DMS53 treated with DMSO at 0.1 percent for 48 hours (cell line): ENCODE measurements around the gene NCAPG2.
"Not testable (repeated sequence)": the region's sequence is repeated elsewhere in the genome, so short reads cannot be mapped to it uniquely, and the experiment has no call there.

Source experiments
- DNase-seq: peaks from one replicate; lab custom pipeline; 2025; ENCODE audit not compliant: unreplicated experiment; lab: John Stamatoyannopoulos, UW

NCAPG2 gene

GRCh38 chr7:158676171-158676840 lies 28.3 kb downstream of the NCAPG2 start:
- no peak for DNase-seq

DNA sequence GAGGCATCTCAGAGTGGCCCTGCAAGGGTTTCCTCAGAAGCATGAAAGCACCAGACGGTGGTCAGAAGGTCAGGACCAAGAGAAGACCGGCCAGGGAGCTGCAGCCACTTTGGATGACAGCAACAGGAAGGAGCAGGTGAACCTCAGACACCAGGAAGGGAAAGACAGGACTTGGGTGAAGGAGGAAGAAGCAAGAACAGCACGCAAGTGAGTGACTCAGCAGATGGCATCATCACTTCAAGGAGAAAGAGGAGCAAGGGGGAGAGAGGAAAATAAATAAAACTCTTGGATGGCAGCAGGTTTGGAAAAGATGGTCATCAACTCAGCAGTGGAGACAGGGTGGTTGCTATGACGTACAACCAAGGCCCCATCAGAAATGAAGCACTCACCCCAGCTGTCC lies 31.6 kb downstream of the NCAPG2 start:
- no peak for DNase-seq

GRCh38 chr7:158668086-158668485 lies 36.5 kb downstream of the NCAPG2 start:
- DNase-seq = not testable (repeated sequence)

DNA sequence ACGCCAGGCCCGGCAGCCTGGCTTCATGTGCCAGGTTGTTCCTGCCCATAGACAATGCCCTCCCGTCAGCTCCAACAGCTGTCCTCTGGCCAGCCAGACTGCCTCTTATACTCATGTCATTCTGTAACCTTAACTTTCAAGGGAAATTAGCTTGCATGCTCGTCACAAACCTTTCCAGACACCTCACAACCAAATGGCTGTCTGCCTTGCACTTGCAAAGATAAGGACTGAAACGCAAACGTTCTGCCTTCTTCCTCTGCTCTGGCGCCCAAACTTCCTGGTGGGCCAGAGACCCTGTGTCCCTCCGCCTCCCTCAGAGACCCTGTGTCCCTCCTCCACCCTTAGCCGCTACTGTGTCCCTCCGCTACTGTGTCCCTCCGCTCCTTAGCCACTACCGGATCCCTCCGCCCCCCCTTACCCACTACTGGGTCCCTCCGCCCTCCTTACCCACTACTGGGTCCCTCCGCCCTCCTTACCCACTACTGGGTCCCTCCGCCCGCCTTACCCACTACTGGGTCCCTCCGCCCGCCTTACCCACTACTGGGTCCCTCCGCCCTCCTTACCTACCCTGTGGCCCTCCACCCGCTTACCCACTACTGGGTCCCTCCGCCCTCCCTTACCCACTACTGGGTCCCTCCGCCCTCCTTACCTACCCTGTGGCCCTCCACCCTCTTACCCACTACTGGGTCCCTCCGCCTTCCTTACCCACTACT lies 37.5 kb downstream of the NCAPG2 start:
- DNase-seq = not testable (repeated sequence)

DNA sequence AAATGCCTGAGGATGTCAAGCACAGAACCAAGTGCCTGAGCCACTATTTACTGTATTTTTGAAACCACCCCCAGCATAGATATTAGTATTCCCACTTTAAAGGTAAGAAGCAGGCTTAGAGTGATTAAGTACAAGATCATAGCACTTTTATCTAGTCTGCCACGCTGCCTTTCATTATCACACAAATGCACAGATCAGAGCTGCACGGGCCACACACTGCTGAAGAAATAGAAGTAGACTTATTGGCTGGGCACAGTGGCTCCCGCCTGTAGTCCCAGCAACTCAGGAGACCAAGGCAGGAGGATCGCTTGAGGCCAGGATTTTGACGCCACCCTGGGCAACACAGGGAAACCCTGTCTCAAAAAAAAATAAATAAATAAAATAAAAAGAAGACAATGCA lies 38.2 kb downstream of the NCAPG2 start:
- no peak for DNase-seq

DNA sequence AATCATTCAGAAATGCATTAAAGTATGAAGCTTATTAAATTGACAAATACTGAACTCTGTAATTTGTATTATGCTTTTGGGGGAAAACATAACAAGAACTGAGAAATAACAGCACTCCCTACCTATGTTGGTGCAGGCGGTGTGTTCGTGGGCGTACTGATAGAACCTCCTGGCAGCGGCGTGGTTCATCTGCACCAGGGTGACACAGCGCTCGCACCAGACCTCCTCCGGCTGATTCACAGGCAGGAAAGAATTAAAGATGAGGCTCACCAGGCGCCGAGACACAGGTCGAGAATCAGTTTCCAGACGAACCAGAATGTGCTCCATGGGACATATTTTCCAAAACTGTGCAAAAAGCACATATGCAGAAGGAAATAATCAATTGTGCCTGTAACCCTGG lies 40.2 kb downstream of the NCAPG2 start:
- no peak for DNase-seq

- no peak for DNase-seq
These were observed 41.2 kb downstream of the NCAPG2 start for GRCh38 chr7:158663428-158663741.

GRCh38 chr7:158662610-158663427 lies 41.8 kb downstream of the NCAPG2 start:
- DNase-seq = no peak

GRCh38 chr7:158658475-158658874 lies 46.1 kb downstream of the NCAPG2 start:
- no peak for DNase-seq

- DNase-seq = no peak
These were observed 47.3 kb downstream of the NCAPG2 start for GRCh38 chr7:158657189-158657746.

DNA sequence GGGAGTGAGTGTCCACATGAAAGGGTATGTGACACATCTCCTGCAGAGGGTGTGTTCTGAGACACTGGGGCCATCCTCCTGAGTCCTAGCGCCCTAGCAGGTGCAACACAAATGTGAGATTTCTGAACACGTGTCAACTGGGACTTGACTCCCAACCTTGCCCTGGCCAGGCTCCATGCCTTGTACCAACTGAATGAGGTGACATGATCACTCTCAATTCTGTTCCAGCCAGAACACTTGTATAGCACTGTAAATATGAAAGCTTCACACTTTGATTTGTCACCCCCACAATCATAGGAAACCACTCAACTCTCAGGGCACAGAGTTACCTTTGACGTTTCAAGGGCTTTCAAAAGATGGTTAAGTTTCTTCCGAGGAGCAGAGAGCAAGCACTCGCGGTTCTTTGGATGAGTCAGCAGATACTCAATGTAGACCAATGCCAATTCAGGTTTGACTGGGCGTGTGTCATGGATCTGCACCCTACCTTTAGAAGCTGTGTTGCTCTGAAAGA lies 48.6 kb downstream of the NCAPG2 start:
- DNase-seq = no peak

DNA sequence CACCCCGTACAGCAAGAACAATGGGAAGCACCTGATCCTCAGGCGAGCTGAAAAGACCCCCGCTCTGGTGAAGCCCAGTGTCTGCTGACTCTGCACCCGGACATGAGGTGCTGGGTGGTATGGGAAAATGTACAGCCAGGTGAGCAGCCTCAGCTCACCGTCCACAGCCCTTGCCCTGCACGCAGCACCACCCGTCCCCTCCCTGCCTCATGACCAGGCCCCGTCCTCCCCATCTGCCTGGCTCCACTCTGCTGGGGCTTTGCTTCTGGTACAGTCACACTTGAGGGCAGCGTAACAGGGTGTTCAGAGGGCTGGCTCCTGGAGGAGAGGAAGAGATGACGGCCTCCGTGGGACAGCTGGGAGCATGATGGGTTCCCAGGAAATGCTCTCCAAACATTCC lies 49.1 kb downstream of the NCAPG2 start:
- no peak for DNase-seq

DNA sequence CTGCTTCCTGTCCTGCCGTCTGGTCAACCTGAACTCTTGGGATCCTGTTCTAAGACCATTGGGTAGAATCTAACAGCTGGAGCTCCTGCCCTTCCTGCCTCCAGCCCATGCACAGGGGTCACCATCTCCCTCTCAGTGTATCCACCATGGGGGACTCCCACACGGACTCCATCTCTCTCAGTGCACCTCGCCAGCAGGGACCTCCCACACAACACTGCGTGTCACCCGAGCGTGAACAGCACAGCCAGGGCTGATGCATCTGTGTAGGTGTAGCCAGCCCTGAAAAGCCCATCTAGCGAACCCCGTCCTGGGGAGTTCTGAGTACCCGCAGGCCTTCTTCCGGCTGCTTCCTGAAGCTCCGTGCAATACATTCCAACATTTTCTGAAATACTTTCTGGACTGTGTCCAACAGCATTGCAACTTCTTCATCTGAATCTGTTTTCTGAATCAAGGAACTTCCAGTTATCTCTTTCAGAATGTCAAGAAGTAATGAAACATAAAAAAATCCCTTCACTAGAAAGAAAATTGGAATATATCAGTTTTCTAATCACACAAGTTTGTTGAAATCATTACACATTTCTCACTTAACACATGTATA lies 52.5 kb downstream of the NCAPG2 start:
- no peak for DNase-seq

DNA sequence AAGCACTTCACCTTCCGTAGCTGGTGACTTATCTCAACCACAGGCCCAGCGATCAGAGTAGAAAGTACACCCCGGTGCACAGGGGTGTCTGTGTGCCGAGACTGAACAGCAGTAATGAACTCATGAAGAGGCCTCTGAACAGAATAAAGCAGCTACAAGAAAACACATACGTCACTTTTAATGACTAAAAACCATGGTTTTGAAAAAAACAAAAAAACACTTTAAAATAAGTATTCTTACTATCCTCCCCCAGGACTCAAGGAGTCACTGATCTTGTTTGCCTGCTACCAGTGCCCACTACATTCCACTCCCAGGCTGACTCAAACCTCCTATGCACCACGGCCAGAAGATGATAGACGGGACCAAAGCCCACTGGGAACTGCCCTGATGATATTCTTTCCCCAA lies 53.8 kb downstream of the NCAPG2 start:
- no peak for DNase-seq

DNA sequence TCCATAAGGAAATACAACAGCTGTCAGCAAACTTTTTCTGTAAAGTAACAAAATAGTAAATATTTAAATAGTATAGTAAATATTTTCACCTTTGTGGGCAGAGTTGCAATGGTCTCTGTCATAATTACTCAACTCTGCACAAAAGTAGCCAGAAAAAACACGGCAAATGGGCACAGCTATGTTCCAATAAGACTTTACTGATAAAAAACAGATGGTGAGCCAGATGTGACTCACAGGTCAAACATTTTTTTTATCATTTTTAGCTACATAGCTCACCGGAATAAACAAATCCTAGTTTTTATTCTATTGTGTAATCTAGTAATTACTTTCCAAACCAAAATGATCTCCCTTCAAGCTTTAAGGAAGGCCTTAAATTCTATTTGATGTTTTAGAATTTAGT lies 55.3 kb downstream of the NCAPG2 start:
- peak; percentile 76 for DNase-seq

- no peak for DNase-seq
These were observed 55.8 kb downstream of the NCAPG2 start for GRCh38 chr7:158648787-158649186.

- DNase-seq = no peak
These were observed 56.4 kb downstream of the NCAPG2 start for GRCh38 chr7:158648168-158648567.

DNA sequence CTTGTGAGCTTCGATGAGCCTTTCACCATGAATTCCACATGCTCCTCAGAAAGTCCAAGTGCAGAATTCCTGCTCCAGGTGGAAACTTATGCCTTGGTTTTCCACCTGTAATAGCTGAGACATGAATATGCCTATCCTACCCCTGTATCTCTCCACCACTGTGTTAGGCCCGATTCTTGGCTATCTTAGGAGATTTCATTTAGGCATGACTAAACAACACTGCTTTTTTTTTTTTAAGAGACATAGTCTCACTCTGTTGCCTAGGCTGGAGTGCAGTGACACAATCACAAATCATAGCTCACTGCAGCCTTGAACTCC lies 57.2 kb downstream of the NCAPG2 start:
- DNase-seq = no peak

DNA sequence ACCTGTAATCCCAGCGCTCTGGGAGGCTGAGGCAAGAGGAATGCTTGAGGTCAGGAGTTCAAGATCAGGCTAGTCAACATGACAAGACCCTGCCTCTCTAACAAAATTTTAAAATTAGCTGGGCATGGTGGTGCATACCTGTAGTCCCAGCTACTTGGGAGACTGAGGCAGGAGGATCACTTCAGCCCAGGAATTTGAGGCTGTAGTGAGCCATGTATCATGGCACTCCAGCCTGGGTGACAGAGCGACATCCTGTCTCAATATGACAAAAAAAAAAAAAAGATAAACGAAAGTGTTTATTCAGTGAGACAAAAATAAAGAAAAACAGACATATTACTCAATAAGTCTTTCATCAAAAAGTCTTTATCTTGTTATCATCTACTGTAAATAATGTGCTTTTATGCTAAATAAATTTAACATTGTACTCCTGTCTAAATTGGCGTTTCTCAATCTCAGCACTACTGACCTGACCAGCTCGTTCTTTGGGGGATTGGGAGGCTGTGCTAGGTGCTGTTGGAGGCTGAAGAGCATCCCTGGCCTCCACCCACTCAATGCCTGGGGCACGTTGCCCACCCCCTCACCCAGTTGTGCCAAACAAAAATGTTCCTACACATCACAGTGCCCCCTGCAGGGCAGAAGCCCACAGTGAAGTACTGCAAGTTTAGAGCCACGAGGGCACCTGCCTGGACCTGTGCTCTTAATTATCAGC lies 57.7 kb downstream of the NCAPG2 start:
- DNase-seq = no peak

DNA sequence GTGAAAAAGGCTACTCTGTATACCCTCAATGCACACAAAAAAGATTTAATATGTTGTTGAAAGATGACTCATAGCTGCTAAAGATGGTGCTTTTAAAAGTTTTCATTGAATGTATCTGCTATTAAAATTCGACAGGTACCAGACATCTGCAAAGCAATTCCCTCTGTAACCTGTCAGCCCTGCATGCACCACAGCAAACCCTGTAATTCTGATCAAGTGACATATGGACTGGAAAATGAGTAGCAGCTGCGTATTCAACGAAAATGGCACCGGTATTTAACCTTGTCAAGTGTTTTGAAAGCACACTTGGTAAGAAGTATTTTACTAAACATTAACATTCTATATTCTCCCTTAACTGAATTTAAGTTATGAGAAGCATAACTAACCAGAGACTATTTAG lies 58.8 kb downstream of the NCAPG2 start:
- DNase-seq = no peak

DNA sequence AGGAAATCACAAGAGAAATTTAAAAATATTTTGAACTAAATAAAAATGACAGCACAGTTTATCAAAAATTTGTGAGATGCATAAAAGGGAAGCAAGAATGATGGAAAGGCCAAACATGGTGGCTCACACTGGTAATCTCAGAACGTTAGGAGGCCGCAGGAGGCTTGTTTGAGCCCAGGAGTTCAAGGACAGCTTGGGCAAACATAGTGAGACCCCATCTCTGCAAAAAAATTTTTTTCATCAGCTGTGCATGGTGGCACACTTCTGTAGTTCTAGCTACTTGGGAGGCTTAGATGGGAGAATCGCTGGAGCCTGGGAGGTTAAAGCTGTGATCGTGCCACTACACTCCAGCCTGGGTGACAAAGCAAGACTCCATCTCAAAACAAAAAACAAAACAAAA lies 62.5 kb downstream of the NCAPG2 start:
- DNase-seq = no peak
